Muscle of arm (tissue), 12 donors: ENCODE data around the gene ANKRD39. TPM values are rescaled to one million over a fixed set of nuclear protein-coding genes. Genes with fewer than 3 reads are reported as not detected.

ENCODE experiments used
- polyA plus RNA-seq, 12 donors: library from polyadenylated mRNA; unstranded; fragments of 120-200 nt; gene quantifications; one replicate each; pipeline ENCODE4 v1.2.1, GENCODE V29; 2013; ENCODE audit not compliant: insufficient read length in 12 of 12

The ANKRD39 gene
- polyA plus RNA-seq, 12 donors = 5.5 to 9.4 (median 7.2) TPM; not detected in 2

Other genes starting within 250 kb of the ANKRD39 start
- gene KANSL3, start 219.7 kb downstream of the ANKRD39 start, polyA plus RNA-seq = 10 to 100 TPM in 11 of 12 donors, not detected in 1; 27.3 to 40.5 (median 34.2) TPM
- 1 to 10 TPM in 7 of 12 donors, under 1 TPM in 3, not detected in 2; 0.35 to 3.8 (median 2.1) TPM for gene FER1L5, start 215.3 kb downstream of the ANKRD39 start, polyA plus RNA-seq
- 10 to 100 TPM in 11 of 12 donors, not detected in 1; 19.1 to 32.5 (median 26.8) TPM for gene LMAN2L, start 118.0 kb downstream of the ANKRD39 start, polyA plus RNA-seq
- 10 to 100 TPM in 11 of 12 donors, not detected in 1; 16.7 to 42.7 (median 25.5) TPM for gene CNNM4, start 97.1 kb downstream of the ANKRD39 start, polyA plus RNA-seq
- 10 to 100 TPM in 11 of 12 donors, not detected in 1; 12.6 to 38.3 (median 22.0) TPM for gene CNNM3, start 41.7 kb downstream of the ANKRD39 start, polyA plus RNA-seq
- 100 to 1,000 TPM in 1 of 12 donors, 10 to 100 TPM in 7, 1 to 10 TPM in 3, not detected in 1; 2.9 to 594 (median 13.9) TPM for gene ANKRD23, start 14.0 kb downstream of the ANKRD39 start, polyA plus RNA-seq
- 10 to 100 TPM in 11 of 12 donors, not detected in 1; 24.7 to 38.9 (median 27.5) TPM for gene SEMA4C, start 12.1 kb upstream of the ANKRD39 start, polyA plus RNA-seq
- 1 to 10 TPM in 5 of 12 donors, under 1 TPM in 5, not detected in 2; 0.44 to 1.9 (median 1.0) TPM for gene FAM178B, start 128.6 kb upstream of the ANKRD39 start, polyA plus RNA-seq
- 10 to 100 TPM in 6 of 12 donors, 1 to 10 TPM in 5, not detected in 1; 4.9 to 18.0 (median 10.7) TPM for gene FAHD2B, start 236.9 kb upstream of the ANKRD39 start, polyA plus RNA-seq